HL-60/S4 treated with retinoic acid at 250 ng/mL for 4 days and 3 days (cell line): ENCODE measurements around the gene RGS5.

Experiments used
- in situ Hi-C: fragments of 300-500 bp; cut with MboI; formaldehyde crosslinking; loops from 2 replicates; pipeline ENCODE4 v1.7.0; 2022; ENCODE audit warnings: low sequenced_read_pairs

RGS5 gene

GRCh38 chr1:163148911-163149310, 53.8 kb downstream of the RGS5 start:
- in situ Hi-C loops: no loop called here

- in situ Hi-C loops: no loop called here
These were observed 55.7 kb downstream of the RGS5 start for GRCh38 chr1:163147019-163147418.

- in situ Hi-C loops: no loop called here
These were observed 57.3 kb downstream of the RGS5 start for GRCh38 chr1:163145435-163145834.

DNA sequence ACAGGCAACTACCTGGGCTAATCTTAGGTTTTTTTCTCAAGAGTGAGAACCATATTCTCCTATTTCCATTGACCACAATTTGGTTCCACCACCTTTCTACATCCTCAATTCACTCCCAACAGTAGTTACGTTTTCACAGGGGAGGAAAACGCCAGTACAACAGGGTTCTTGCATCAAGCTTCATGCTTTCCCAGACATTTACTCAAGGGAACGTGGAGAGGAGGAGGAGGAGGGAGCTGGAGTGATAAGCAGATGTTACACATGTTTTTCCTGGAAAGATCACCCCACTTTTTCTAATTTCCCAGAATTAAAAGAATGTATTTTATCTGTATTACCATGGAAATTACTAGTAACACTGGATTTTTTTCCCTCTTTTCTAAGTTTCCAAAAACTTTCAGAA, 58.3 kb downstream of the RGS5 start:
- in situ Hi-C loops: no loop called here

GRCh38 chr1:163142152-163142551, 60.6 kb downstream of the RGS5 start:
- in situ Hi-C loops: no loop called here

GRCh38 chr1:163141556-163141955, 61.2 kb downstream of the RGS5 start:
- in situ Hi-C loops: no loop called here

GRCh38 chr1:163137556-163138265, 65.0 kb downstream of the RGS5 start:
- in situ Hi-C loops: no loop called here

DNA sequence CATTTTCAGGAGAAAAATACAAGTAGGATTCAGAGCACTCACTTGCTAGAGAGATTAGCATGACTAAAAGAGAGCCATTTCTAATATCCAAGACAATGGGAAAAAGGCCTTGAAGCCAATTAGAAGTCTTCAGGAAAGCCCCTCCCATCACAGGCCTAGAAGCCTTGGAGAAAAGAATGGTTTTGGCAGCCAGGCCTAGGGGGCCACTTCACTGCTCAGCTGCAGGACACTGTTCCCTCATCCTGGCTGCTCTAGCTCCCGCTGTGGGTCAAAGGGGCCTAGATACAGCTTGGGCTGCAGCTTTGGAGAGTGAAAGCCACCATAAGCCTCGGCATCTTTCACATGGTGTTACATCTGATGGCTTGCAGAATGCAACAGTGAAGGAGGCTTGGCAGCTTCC, 70.7 kb downstream of the RGS5 start:
- in situ Hi-C loops: no loop called here

DNA sequence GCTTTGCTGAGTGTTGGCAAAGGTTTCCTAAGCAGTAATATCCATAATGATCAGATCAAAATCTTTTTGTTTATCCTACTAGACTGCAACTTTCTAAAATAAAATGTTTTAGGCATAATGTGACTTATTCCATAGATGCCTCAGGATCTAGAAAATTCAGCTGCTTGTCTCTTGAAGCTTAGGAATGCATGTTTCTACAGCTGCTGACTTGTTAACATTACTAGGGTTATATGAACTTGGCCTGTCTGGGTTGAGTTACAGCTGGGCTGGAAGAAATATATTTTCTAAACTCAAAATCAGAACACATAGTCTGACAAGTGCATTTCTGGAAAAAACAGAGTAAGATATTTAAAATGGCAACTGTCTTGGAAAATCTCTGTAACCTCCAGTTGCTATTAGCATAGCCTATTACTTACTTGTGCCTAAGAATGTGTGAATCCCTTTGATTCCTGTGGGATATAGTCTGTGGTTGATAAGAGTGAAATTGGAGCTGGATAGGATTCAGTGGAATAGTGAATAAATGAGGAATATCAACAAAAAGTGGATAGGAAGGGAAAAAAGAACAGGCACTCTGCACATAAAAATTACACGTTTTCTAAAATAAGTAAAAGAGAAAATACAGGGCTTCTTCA, 72.4 kb downstream of the RGS5 start:
- in situ Hi-C loops: no loop called here

GRCh38 chr1:163128282-163128681, 74.4 kb downstream of the RGS5 start:
- in situ Hi-C loops: no loop called here

DNA sequence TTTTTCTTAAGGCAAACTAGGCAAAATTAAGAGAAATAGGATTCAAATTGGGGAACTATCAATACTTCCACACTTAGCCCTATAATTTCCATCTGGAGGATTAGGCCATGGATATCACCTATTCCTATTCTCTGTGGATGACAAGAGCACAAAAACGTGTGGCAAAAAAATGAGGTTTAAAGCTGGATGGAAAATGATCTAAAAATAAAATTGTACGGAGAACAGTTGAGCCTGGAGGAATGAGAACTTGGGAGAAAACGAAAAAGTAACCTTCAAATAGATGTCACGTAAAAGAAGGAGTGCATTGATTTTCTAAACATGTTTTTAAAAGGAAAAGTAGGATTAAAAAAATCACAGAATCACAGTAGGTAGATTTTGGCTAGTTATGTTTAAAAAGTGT, 77.9 kb downstream of the RGS5 start:
- in situ Hi-C loops: no loop called here

DNA sequence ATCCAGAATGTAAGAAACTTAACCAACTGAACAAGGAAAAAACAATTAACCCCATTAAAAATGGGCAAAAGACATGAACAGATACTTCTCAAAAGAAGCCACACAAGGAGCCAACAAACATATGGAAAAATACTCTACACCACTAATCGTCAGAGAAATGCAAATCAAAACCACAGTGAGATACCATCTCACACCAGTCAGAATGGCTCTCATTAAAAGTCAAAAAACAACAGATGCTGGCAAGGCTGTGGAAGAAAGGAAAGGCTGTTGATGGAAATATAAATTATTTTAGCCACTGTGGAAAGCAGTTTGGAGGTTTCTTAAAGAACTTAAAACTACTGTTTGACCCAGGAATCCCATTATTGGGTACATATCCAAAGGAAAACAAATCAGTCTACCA, 82.3 kb downstream of the RGS5 start:
- in situ Hi-C loops: no loop called here

- in situ Hi-C loops: no loop called here
These were observed 83.0 kb downstream of the RGS5 start for GRCh38 chr1:163119707-163120106.

DNA sequence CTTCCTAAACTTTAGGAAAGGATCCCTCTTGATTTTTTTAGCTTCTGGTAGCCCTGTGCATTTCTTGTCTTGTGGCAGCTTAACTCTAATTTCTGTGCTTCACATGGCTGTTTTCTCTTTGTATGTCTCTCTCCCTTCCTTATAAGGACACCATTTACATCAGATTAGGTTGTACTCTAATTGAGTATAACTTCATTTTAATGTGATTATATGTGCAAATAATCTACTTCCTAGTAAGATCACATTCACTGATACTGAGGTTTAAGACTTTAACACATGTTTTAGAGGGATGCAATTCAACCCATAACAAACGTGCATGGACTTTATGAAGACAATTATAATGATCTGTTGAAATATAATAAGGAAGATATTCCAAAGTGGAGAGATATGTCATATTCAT, 86.8 kb downstream of the RGS5 start:
- in situ Hi-C loops: no loop called here

DNA sequence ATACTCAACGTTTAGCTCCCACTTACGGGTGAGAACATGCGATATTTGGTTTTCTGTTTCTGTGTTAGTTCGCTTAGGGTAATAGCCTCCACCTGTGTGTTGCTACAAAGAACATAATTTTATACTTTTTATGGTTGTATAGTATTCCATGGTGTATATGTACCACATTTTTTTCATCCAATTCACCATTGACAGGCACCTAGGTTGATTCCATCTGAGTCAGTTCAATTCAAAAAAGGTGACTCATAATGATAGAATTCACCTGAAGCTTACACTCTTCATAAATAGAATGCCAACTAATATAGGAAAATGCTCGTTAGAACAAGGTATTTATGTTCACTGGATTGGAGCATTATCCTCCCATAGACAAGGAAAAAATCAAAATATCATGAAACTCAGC, 95.1 kb downstream of the RGS5 start:
- in situ Hi-C loops: no loop called here

DNA sequence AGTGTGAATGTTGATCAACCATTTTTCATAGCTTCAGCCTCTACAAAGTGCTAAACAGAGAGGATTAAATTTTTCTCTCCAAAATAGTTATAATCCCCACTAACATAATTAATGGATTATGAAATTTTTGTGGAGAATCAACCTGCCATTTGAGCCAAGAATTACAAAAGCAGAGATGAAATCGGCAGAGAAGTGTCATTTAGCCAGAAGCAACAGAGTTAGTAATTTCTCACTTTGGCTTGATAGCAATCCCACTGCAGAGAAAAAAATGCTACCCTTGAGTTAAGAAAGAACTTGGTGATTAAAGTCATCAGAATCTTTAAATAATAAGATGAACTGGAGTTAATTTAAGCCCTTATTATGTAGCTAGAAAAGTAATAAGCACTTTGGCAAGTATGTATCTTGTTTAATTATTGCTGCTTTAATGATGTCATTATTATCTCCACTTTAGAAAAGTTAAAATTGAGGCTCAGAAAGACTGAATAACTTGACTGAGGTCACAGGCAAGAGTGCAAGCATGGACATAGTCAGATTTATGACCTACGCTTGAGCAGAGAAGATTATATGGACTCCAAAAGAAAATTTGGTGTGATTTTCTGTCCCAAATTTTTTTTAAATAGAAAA, 96.2 kb downstream of the RGS5 start:
- in situ Hi-C loops: no loop called here

GRCh38 chr1:163104385-163105099, 98.2 kb downstream of the RGS5 start:
- in situ Hi-C loops: no loop called here

GRCh38 chr1:163102590-163102989, 100.1 kb downstream of the RGS5 start:
- in situ Hi-C loops: no loop called here

DNA sequence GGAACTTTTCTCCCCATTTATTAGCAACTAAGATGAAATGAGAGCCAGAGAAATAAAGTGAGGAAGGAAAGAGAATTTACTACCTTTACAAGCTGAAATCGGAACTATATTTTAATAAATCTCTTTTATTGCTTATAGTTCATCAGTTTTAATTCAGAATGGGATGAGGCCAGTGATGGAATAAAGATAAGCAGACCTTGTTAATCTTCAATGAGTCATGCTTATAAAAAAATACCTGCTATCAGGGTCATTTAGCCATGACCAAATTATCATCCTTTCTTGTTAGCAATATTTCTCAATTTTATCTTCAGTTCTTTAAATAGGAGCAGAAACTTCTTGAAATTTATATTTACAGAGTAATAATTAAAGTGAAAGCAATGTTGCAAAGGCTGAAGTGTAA, 107.5 kb downstream of the RGS5 start:
- in situ Hi-C loops: no loop called here

- in situ Hi-C loops: no loop called here
These were observed 108.1 kb downstream of the RGS5 start for GRCh38 chr1:163094589-163094988.

GRCh38 chr1:163094182-163094581, 108.5 kb downstream of the RGS5 start:
- in situ Hi-C loops: no loop called here

DNA sequence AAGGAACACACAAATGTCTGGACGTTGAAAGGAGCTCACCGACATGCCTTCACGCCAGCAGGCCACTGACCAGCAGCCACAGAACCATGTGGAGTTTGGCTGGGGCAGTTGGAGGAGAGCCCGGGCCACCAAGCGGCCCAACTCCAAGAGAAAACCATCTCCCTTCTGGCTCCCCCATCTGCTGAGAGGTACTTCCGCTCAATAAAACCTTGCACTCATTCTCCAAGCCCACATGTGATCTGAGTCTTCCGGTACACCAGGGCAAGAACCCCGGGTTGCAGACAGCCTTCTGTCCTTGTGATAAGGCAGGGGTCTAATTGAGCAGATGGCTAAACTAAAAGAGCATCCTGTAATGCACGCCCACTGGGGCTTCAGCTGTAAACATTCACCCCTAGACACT, 109.1 kb downstream of the RGS5 start:
- in situ Hi-C loops: no loop called here
